Activated naive CD4-positive, alpha-beta T cell treated with anti-CD3 and anti-CD28 coated beads, Interleukin-2, amount 10 ng/mL, durations not matched to agents 7 days and 5 days (primary cell): ENCODE results near the gene PIK3C3.

Source experiments
- CTCF ChIA-PET: fragments of 350-600 bp; sonication (Branson Sonifier 250); formaldehyde crosslinking; loops from one replicate; lab custom pipeline; 2021; ENCODE audit warnings: antibody characterized with exemption; lab: Charles Lee
- DNase-seq: peaks from one replicate; pipeline ENCODE4 v3.0.0-alpha.2; 2020
- H3K27ac Mint-ChIP-seq: one replicate; pipeline ENCODE4 v1.8.0; 2021; ENCODE audit warnings: mild to moderate bottlenecking, moderate library complexity, mixed read lengths
- H3K27me3 Mint-ChIP-seq: one replicate; pipeline ENCODE4 v1.8.0; 2021; ENCODE audit warnings: mild to moderate bottlenecking, mixed read lengths
- H3K36me3 Mint-ChIP-seq: one replicate; pipeline ENCODE4 v1.8.0; 2021; ENCODE audit warnings: mixed read lengths
- H3K4me1 Mint-ChIP-seq: one replicate; pipeline ENCODE4 v1.8.0; 2021; ENCODE audit warnings: mixed read lengths
- H3K4me3 Mint-ChIP-seq: one replicate; pipeline ENCODE4 v1.8.0; 2021; ENCODE audit warnings: mild to moderate bottlenecking, moderate library complexity, mixed read lengths
- H3K9me3 Mint-ChIP-seq: one replicate; pipeline ENCODE4 v1.8.0; 2021; ENCODE audit warnings: mixed read lengths

The PIK3C3 gene

GRCh38 chr18:42113529-42114191 lies 158.6 kb downstream of the PIK3C3 start:
- no peaks in the 10 kb centered on the region for H3K27me3 Mint-ChIP-seq
- H3K36me3 Mint-ChIP-seq: no peaks in the 10 kb centered on the region
- no peak for DNase-seq
- CTCF ChIA-PET: interaction anchor here (0.6 to 3.3 kb wide), 27 partner anchors 9 to 1486 kb away, joined by 3 to 29 read pairs (median 4); no protein-coding TSS in a partner anchor
- no peaks in the 10 kb centered on the region for H3K9me3 Mint-ChIP-seq
- no peak overlapping the region for H3K27ac Mint-ChIP-seq
- peaks cover 10% of the 10 kb centered on the region for H3K4me1 Mint-ChIP-seq
- no peak overlapping the region for H3K4me3 Mint-ChIP-seq

DNA sequence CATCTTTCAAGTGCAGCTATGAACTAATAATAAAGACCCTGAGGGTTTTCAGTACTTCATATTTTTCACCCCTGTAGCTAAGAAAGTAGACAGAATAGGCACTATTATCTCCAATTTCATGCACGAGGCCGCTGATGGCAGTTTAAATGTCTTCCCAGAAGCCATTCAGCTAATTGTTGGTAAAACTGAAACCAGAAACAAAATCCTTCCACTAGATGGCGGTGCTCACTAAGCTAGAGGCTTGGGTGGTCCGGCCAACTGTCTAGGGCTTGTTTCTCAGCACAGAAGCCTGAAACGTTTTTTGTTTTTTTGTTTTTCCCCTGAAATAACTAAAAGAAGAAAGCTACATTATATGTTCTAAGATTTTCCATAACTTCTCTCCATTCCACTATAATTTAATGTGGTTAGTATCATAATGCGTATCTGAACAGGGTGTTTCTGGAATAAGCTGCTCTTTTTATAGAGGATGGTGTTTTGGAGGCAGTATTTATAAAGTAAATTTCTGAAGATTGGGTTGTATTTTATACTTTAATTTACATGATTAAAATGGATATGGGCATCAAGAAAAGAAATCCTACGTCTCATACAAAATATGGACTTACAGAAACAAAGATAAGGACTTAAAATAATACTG lies 159.4 kb downstream of the PIK3C3 start:
- H3K27ac Mint-ChIP-seq: no peak overlapping the region

GRCh38 chr18:42126586-42126985 lies 171.6 kb downstream of the PIK3C3 start:
- Mint-ChIP-seq H3K4me3 (no peak overlapping the region), H3K27me3 (no peaks in the 10 kb centered on the region), H3K36me3 (no peaks in the 10 kb centered on the region), H3K27ac (no peak overlapping the region), H3K9me3 (no peaks in the 10 kb centered on the region), H3K4me1 (no peaks in the 10 kb centered on the region)
- DNase-seq: no peak
- CTCF ChIA-PET: interaction anchor here (3.6 kb wide), 1 partner anchor 13 kb away, joined by 16 read pairs; no protein-coding TSS in a partner anchor

More for the DNA sequence above, 159.4 kb downstream of the PIK3C3 start:
- DNase-seq: peak; percentile 61
- Mint-ChIP-seq H3K4me1 (peaks cover 10% of the 10 kb centered on the region), H3K4me3 (no peak overlapping the region), H3K9me3 (no peaks in the 10 kb centered on the region), H3K36me3 (no peaks in the 10 kb centered on the region), H3K27me3 (no peaks in the 10 kb centered on the region)
- CTCF ChIA-PET: interaction anchor here (0.6 to 3.3 kb wide), 26 partner anchors 10 to 1485 kb away, joined by 3 to 29 read pairs (median 4); no protein-coding TSS in a partner anchor

- Mint-ChIP-seq H3K4me3 (no peak overlapping the region), H3K4me1 (no peaks in the 10 kb centered on the region), H3K27me3 (no peaks in the 10 kb centered on the region), H3K27ac (no peak overlapping the region), H3K9me3 (no peaks in the 10 kb centered on the region), H3K36me3 (no peaks in the 10 kb centered on the region)
- DNase-seq: no peak
- CTCF ChIA-PET: interaction anchor here (0.9 kb wide), 1 partner anchor 78 kb away, joined by 3 read pairs; no protein-coding TSS in a partner anchor
Measured at GRCh38 chr18:42131066-42131929, 176.3 kb downstream of the PIK3C3 start.

GRCh38 chr18:42131930-42132244 lies 176.9 kb downstream of the PIK3C3 start:
- no peaks in the 10 kb centered on the region for H3K36me3 Mint-ChIP-seq
- no peak overlapping the region for H3K4me3 Mint-ChIP-seq
- H3K4me1 Mint-ChIP-seq: no peaks in the 10 kb centered on the region
- no peak for DNase-seq
- no peaks in the 10 kb centered on the region for H3K27me3 Mint-ChIP-seq
- H3K27ac Mint-ChIP-seq: no peak overlapping the region
- CTCF ChIA-PET: interaction anchor here (0.9 kb wide), 1 partner anchor 78 kb away, joined by 3 read pairs; no protein-coding TSS in a partner anchor
- no peaks in the 10 kb centered on the region for H3K9me3 Mint-ChIP-seq
